Naive thymus-derived CD4-positive, alpha-beta T cell (primary cell): ENCODE measurements around the gene SNRNP35. TPM values are rescaled to one million over a fixed set of nuclear protein-coding genes. Genes with fewer than 3 reads are reported as not detected.
"Not testable (repeated sequence)": the region's sequence is repeated elsewhere in the genome, so short reads cannot be mapped to it uniquely, and the experiment has no call there.

Experiments
- ATAC-seq: fragments of 150-1000 bp; cut with Tn5 transposase; 2 replicates; pipeline ENCODE4 v1.10.0; 2021; ENCODE audit warnings: mild to moderate bottlenecking, moderate library complexity
- CTCF ChIA-PET: fragments of 350-600 bp; sonication (Branson Sonifier 250); formaldehyde crosslinking; loops from one replicate; lab custom pipeline; 2021; ENCODE audit warnings: antibody characterized with exemption; lab: Charles Lee
- POLR2A ChIA-PET: fragments of 350-600 bp; sonication (Branson Sonifier 250); formaldehyde crosslinking; loops from one replicate; lab custom pipeline; 2021; ENCODE audit warnings: antibody characterized with exemption, inconsistent platforms; lab: Charles Lee
- DNase-seq, 9 donors: peaks; one replicate each; pipeline versions ENCODE4 v3.0.0 to v3.0.0-alpha.2; 2020 to 2022; ENCODE audit warnings: mixed read lengths in 1 of 9
- H3K27ac ChIP-seq: one replicate; pipeline ENCODE4 v1.7.0; 2013; ENCODE audit warnings: mild to moderate bottlenecking, low read depth, low read length, moderate library complexity
- H3K27me3 ChIP-seq, 2 donors: one replicate each; pipeline ENCODE4 v1.7.0; 2013; ENCODE audit warnings: low read length in 2 of 2, mild to moderate bottlenecking in 2 of 2, moderate library complexity in 2 of 2; ENCODE audit not compliant: control insufficient read depth in 2 of 2, insufficient read depth in 2 of 2
- H3K36me3 ChIP-seq, 3 experiments: 1 replicate in 2 of 3; 2 replicates in 1 of 3; pipeline ENCODE4 v1.7.0; 2013; ENCODE audit warnings: low read length in 3 of 3, mild to moderate bottlenecking in 3 of 3, moderate library complexity in 1 of 3; ENCODE audit not compliant: insufficient read depth in 3 of 3, control insufficient read depth in 2 of 3
- H3K4me1 ChIP-seq, 2 donors: one replicate each; pipeline ENCODE4 v1.7.0; 2013; ENCODE audit warnings: low read length in 2 of 2, mild to moderate bottlenecking in 2 of 2, moderate library complexity in 1 of 2; ENCODE audit not compliant: control insufficient read depth in 2 of 2, insufficient read depth in 2 of 2
- H3K4me3 ChIP-seq: 2 replicates; pipeline ENCODE4 v1.7.0; 2013; ENCODE audit warnings: mild to moderate bottlenecking, low read length
- H3K9me3 ChIP-seq, 3 experiments: 1 replicate in 2 of 3; 2 replicates in 1 of 3; pipeline ENCODE4 v1.7.0; 2013; ENCODE audit warnings: low read length in 3 of 3; ENCODE audit not compliant: control insufficient read depth in 2 of 3
- H3K27ac Mint-ChIP-seq, 9 donors: one replicate each; pipeline ENCODE4 v1.8.0; 2020 to 2022; ENCODE audit warnings: mixed read lengths in 9 of 9, mild to moderate bottlenecking in 8 of 9, moderate library complexity in 5 of 9, inconsistent platforms in 2 of 9
- H3K27me3 Mint-ChIP-seq, 5 donors: one replicate each; pipeline ENCODE4 v1.8.0; 2021 to 2022; ENCODE audit warnings: mixed read lengths in 5 of 5, mild to moderate bottlenecking in 1 of 5
- H3K36me3 Mint-ChIP-seq, 5 donors: one replicate each; pipeline ENCODE4 v1.8.0; 2020 to 2022; ENCODE audit warnings: mixed read lengths in 5 of 5, mild to moderate bottlenecking in 3 of 5, inconsistent platforms in 1 of 5
- H3K4me1 Mint-ChIP-seq, 7 donors: one replicate each; pipeline ENCODE4 v1.8.0; 2020 to 2022; ENCODE audit warnings: mixed read lengths in 7 of 7, mild to moderate bottlenecking in 3 of 7, inconsistent platforms in 1 of 7
- H3K4me3 Mint-ChIP-seq, 10 donors: one replicate each; pipeline ENCODE4 v1.8.0; 2020 to 2022; ENCODE audit warnings: mild to moderate bottlenecking in 10 of 10, mixed read lengths in 10 of 10, moderate library complexity in 6 of 10, inconsistent platforms in 2 of 10
- H3K9me3 Mint-ChIP-seq, 11 donors: one replicate each; pipeline ENCODE4 v1.8.0; 2020 to 2022; ENCODE audit warnings: mixed read lengths in 11 of 11, mild to moderate bottlenecking in 4 of 11, inconsistent platforms in 1 of 11, moderate library complexity in 1 of 11
- intact Hi-C, 2 donors: fragments of 100-400 bp; cut with micrococcal nuclease; formaldehyde crosslinking; loops; one replicate each; pipeline ENCODE4 v1.15.1; 2023
- polyA plus RNA-seq, 2 donors: library from polyadenylated mRNA; unstranded; fragments of 300-500 nt; fragmentation: Illumina TruSeq; gene quantifications; one replicate each; pipeline ENCODE4 v1.2.3, GENCODE V29; 2021
- total RNA-seq, 6 experiments: library from RNA in 5 of 6; stranded (reverse) in 5 of 6; gene quantifications; 1 replicate in 5 of 6; 2 replicates in 1 of 6; pipeline ENCODE4 v1.2.3 and lab custom pipeline; 2021 to 2026

Gene SNRNP35
- total and polyA plus RNA-seq, 7 experiments from 2014 or later: 24.2 to 53.4 (median 35.1) TPM

- Mint-ChIP-seq H3K4me3 (peak overlapping the region in 9 of 10 donors; percentile 4 to 67 (median 50)), H3K36me3 (peaks cover 0 to 3% (median 0%) of the 10 kb centered on the region in 5 donors), H3K9me3 (no peaks in the 10 kb centered on the region), H3K4me1 (peaks cover 8 to 39% (median 28%) of the 10 kb centered on the region in 7 donors), H3K27ac (peak overlapping the region in 8 of 9 donors; percentile 52 to 84 (median 72)), H3K27me3 (no peaks in the 10 kb centered on the region)
- ChIA-PET POLR2A (interaction anchor here (0.6 to 7.3 kb wide), 3 partner anchors 10 to 366 kb away, joined by 3 to 74 read pairs (median 48); partner anchors contain the start of genes RILPL2 and SNRNP35), CTCF (no interaction called here)
- H3K36me3 ChIP-seq: no peaks in the 10 kb centered on the region
- H3K9me3 ChIP-seq: no peaks in the 10 kb centered on the region
- H3K27ac ChIP-seq: no peak overlapping the region
- H3K27me3 ChIP-seq: no peaks in the 10 kb centered on the region
- no peak for DNase-seq
- no peak for ATAC-seq
- intact Hi-C loops: loop anchor here in 1 of 2 donors (5.0 kb wide), 1 partner anchor 213 kb away; the partner anchor contains the start of genes MPHOSPH9 and MTRFR
- H3K4me3 ChIP-seq: no peak overlapping the region
- H3K4me1 ChIP-seq: peaks cover 0 to 18% of the 10 kb centered on the region in 2 donors
These were observed 12.3 kb upstream of the SNRNP35 start for GRCh38 chr12:123445388-123446332.

- Histone ChIP-seq H3K9me3 (no peaks in the 10 kb centered on the region), H3K27me3 (no peaks in the 10 kb centered on the region), H3K4me3 (no peak overlapping the region), H3K27ac (no peak overlapping the region), H3K36me3 (no peaks in the 10 kb centered on the region), H3K4me1 (peaks cover 0 to 18% of the 10 kb centered on the region in 2 donors)
- ATAC-seq: no peak
- Mint-ChIP-seq H3K4me1 (peaks cover 8 to 39% (median 28%) of the 10 kb centered on the region in 7 donors), H3K27me3 (no peaks in the 10 kb centered on the region), H3K9me3 (no peaks in the 10 kb centered on the region), H3K27ac (peak overlapping the region; percentile 23 to 84 (median 58)), H3K4me3 (peak overlapping the region in 8 of 10 donors; percentile 4 to 67 (median 48)), H3K36me3 (peaks cover 0 to 3% (median 0%) of the 10 kb centered on the region in 5 donors)
- ChIA-PET CTCF (no interaction called here), POLR2A (interaction anchor here (0.6 to 7.3 kb wide), 3 partner anchors 11 to 367 kb away, joined by 3 to 74 read pairs (median 48); partner anchors contain the start of genes RILPL2 and SNRNP35)
- no peak for DNase-seq
- intact Hi-C loops: loop anchor here in 1 of 2 donors (5.0 kb wide), 1 partner anchor 214 kb away; the partner anchor contains the start of genes MPHOSPH9 and MTRFR
These were observed 11.6 kb upstream of the SNRNP35 start for GRCh38 chr12:123446333-123446713.

- DNase-seq (no peak), ATAC-seq (peak; percentile 12)
- ChIA-PET CTCF (interaction anchor here (0.8 to 1.5 kb wide), 3 partner anchors 9 to 134 kb away, joined by 3 to 10 read pairs (median 4); partner anchors contain the start of gene SNRNP35), POLR2A (interaction anchor here (0.7 to 7.3 kb wide), 7 partner anchors 8 to 922 kb away, joined by 3 to 74 read pairs (median 7); partner anchors contain the start of genes KNTC1, RILPL2, RSRC2 and SNRNP35)
- H3K36me3 ChIP-seq: no peaks in the 10 kb centered on the region
- Mint-ChIP-seq H3K27ac (peak overlapping the region; percentile 21 to 88 (median 79)), H3K4me1 (peaks cover 8 to 30% (median 28%) of the 10 kb centered on the region in 7 donors), H3K9me3 (peaks cover 0 to 5% (median 0%) of the 10 kb centered on the region in 11 donors), H3K4me3 (peak overlapping the region; percentile 6 to 74 (median 44)), H3K36me3 (peaks cover 0 to 3% (median 0%) of the 10 kb centered on the region in 5 donors), H3K27me3 (no peaks in the 10 kb centered on the region)
- H3K27me3 ChIP-seq: no peaks in the 10 kb centered on the region
- intact Hi-C loops: loop anchor here in 1 of 2 donors (5.0 kb wide), 1 partner anchor 217 kb away; the partner anchor contains the start of genes MPHOSPH9 and MTRFR
- H3K4me3 ChIP-seq: no peak overlapping the region
- H3K27ac ChIP-seq: no peak overlapping the region
- no peaks in the 10 kb centered on the region for H3K9me3 ChIP-seq
- H3K4me1 ChIP-seq: peaks cover 0 to 18% of the 10 kb centered on the region in 2 donors
These were observed 8.6 kb upstream of the SNRNP35 start for GRCh38 chr12:123449249-123449733.

GRCh38 chr12:123449856-123450255, 8.1 kb upstream of the SNRNP35 start:
- ChIA-PET POLR2A (interaction anchor here (1.1 to 7.3 kb wide), 4 partner anchors 9 to 25 kb away, joined by 3 to 74 read pairs (median 28); partner anchors contain the start of genes RILPL2 and SNRNP35), CTCF (no interaction called here)
- H3K9me3 ChIP-seq: no peaks in the 10 kb centered on the region
- Mint-ChIP-seq H3K4me1 (peaks cover 8 to 30% (median 28%) of the 10 kb centered on the region in 7 donors), H3K9me3 (peaks cover 0 to 5% (median 0%) of the 10 kb centered on the region in 11 donors), H3K36me3 (peaks cover 0 to 3% (median 0%) of the 10 kb centered on the region in 5 donors), H3K4me3 (peak overlapping the region in 2 of 10 donors; percentile 52 to 74), H3K27me3 (no peaks in the 10 kb centered on the region), H3K27ac (peak overlapping the region; percentile 21 to 88 (median 79))
- ATAC-seq (no peak), DNase-seq (no peak)
- H3K27ac ChIP-seq: no peak overlapping the region
- no peaks in the 10 kb centered on the region for H3K27me3 ChIP-seq
- no peak overlapping the region for H3K4me3 ChIP-seq
- intact Hi-C loops: loop anchor here in 1 of 2 donors (5.0 kb wide), 1 partner anchor 218 kb away; the partner anchor contains the start of genes MPHOSPH9 and MTRFR
- peaks cover 0 to 18% of the 10 kb centered on the region in 2 donors for H3K4me1 ChIP-seq
- H3K36me3 ChIP-seq: no peaks in the 10 kb centered on the region

GRCh38 chr12:123450636-123451035, 7.3 kb upstream of the SNRNP35 start:
- ATAC-seq: no peak
- no peaks in the 10 kb centered on the region for H3K27me3 Mint-ChIP-seq
- no peak overlapping the region for H3K4me3 Mint-ChIP-seq
- Histone ChIP-seq H3K9me3 (no peaks in the 10 kb centered on the region), H3K27ac (no peak overlapping the region), H3K4me1 (peaks cover 0 to 15% of the 10 kb centered on the region in 2 donors), H3K4me3 (no peak overlapping the region), H3K36me3 (no peaks in the 10 kb centered on the region), H3K27me3 (no peaks in the 10 kb centered on the region)
- ChIA-PET CTCF (no interaction called here), POLR2A (interaction anchor here (1.1 to 7.3 kb wide), 3 partner anchors 8 to 15 kb away, joined by 3 to 74 read pairs (median 48); partner anchors contain the start of genes RILPL2 and SNRNP35)
- peak in 1 of 9 donors; percentile 40 for DNase-seq
- H3K36me3 Mint-ChIP-seq: peaks cover 0 to 3% (median 0%) of the 10 kb centered on the region in 5 donors
- intact Hi-C loops: no loop called here
- H3K9me3 Mint-ChIP-seq: peaks cover 0 to 5% (median 0%) of the 10 kb centered on the region in 11 donors
- H3K27ac Mint-ChIP-seq: peak overlapping the region in 4 of 9 donors; percentile 28 to 77 (median 53)
- H3K4me1 Mint-ChIP-seq: peaks cover 5 to 26% (median 24%) of the 10 kb centered on the region in 7 donors

- H3K4me1 ChIP-seq, H3K9me3 ChIP-seq, H3K4me3 Mint-ChIP-seq, H3K36me3 ChIP-seq, ATAC-seq, H3K36me3 Mint-ChIP-seq, H3K27me3 Mint-ChIP-seq, H3K4me3 ChIP-seq, H3K27ac ChIP-seq, H3K27me3 ChIP-seq, H3K9me3 Mint-ChIP-seq, intact Hi-C loops: not testable (repeated sequence)
- peak in 2 of 9 donors; percentile 27 to 43 for DNase-seq
- Mint-ChIP-seq H3K27ac (peak overlapping the region in 5 of 9 donors; percentile 53 to 85 (median 59)), H3K4me1 (peaks cover 0 to 21% (median 15%) of the 10 kb centered on the region in 7 donors)
- POLR2A ChIA-PET: interaction anchor here (0.6 to 7.3 kb wide), 3 partner anchors 16 to 191 kb away, joined by 3 to 48 read pairs (median 4); partner anchors contain the start of gene RILPL2
- CTCF ChIA-PET: interaction anchor here (1.0 kb wide), 1 partner anchor 22 kb away, joined by 3 read pairs; no protein-coding TSS in a partner anchor
These were observed 5.7 kb upstream of the SNRNP35 start for GRCh38 chr12:123452276-123452550.
